GM12878 (cell line): ENCODE results near the gene SYTL4. TPM values are rescaled to one million over a fixed set of nuclear protein-coding genes. Genes with fewer than 3 reads are reported as not detected.

Experiments used
- ATAC-seq: fragments of 200-7000 bp; cut with Tn5 transposase; 3 replicates; pipeline ENCODE4 v1.9.1; 2020; ENCODE audit warnings: mild to moderate bottlenecking, moderate library complexity
- BruUV-seq: library from RNA; stranded (reverse); fragments of 400-500 nt; replicated peaks from 2 replicates; lab custom pipeline; 2021; lab: Mats Ljungman, UMichigan
- CTCF ChIA-PET: fragments of 300-600 bp; sonication (Branson Sonifier 250); formaldehyde crosslinking; extraction: SDS; loops from one replicate; lab custom pipeline; 2021; ENCODE audit warnings: inconsistent platforms; lab: Yijun Ruan, JAX
- POLR2A ChIA-PET: fragments of 350-600 bp; formaldehyde crosslinking; extraction: SDS; loops from one replicate; lab custom pipeline; 2021; ENCODE audit warnings: inconsistent platforms; lab: Charles Lee
- RAD21 ChIA-PET: fragments of 300-600 bp; sonication (Branson Sonifier 250); formaldehyde crosslinking; loops from one replicate; lab custom pipeline; 2023; ENCODE audit warnings: antibody characterized with exemption; ENCODE audit not compliant: unreplicated experiment; lab: Charles Lee
- SMC1A ChIA-PET: fragments of 300-600 bp; sonication (Branson Sonifier 250); formaldehyde crosslinking; loops from one replicate; lab custom pipeline; 2023; ENCODE audit not compliant: unreplicated experiment, uncharacterized antibody; lab: Charles Lee
- DNase-seq: peaks from one replicate; pipeline ENCODE4 v3.0.0-alpha.2; 2011; ENCODE audit warnings: low read depth, low spot score
- FAIRE-seq: peaks from 3 replicates; lab custom pipeline; 2011; peaks lifted over from hg19 to GRCh38; lab: Jason Lieb, UNC
- H2AFZ ChIP-seq: 2 replicates; pipeline ENCODE4 v1.6.0; 2011; ENCODE audit warnings: low read depth, low read length, control low read depth; ENCODE audit not compliant: control insufficient read depth
- H3K27ac ChIP-seq: 2 replicates; pipeline ENCODE4 v1.5.1; 2011; ENCODE audit warnings: control low read depth; ENCODE audit not compliant: control insufficient read depth, insufficient read depth
- H3K27me3 ChIP-seq, 2 experiments: replicated peaks in 1 of 2; 2 replicates each; pipeline versions ENCODE4 v1.6.0 to v1.6.1; 2011; ENCODE audit warnings: low read length in 1 of 2; ENCODE audit not compliant: control insufficient read depth in 2 of 2, insufficient read depth in 2 of 2
- H3K36me3 ChIP-seq, 2 experiments: 2 replicates each; pipeline ENCODE4 v1.5.1; 2011; ENCODE audit warnings: low read length in 1 of 2; ENCODE audit not compliant: control insufficient read depth in 2 of 2, insufficient read depth in 2 of 2
- H3K4me1 ChIP-seq: 2 replicates; pipeline ENCODE4 v1.6.1; 2011; ENCODE audit warnings: mild to moderate bottlenecking, low read length, moderate library complexity, mixed read lengths; ENCODE audit not compliant: control insufficient read depth, insufficient read depth
- H3K4me2 ChIP-seq: 2 replicates; pipeline ENCODE4 v1.6.0; 2011; ENCODE audit warnings: control low read depth; ENCODE audit not compliant: control insufficient read depth, insufficient read depth
- H3K4me3 ChIP-seq: fragments of 200-600 bp; sonication (generic); 2 replicates; pipeline ENCODE4 v1.5.1; 2016
- H3K79me2 ChIP-seq: 2 replicates; pipeline ENCODE4 v1.6.0; 2011; ENCODE audit warnings: low read length; ENCODE audit not compliant: control insufficient read depth, insufficient read depth
- H3K9ac ChIP-seq: 2 replicates; pipeline ENCODE4 v1.8.0; 2011; ENCODE audit warnings: low read length, control low read depth, mixed read lengths; ENCODE audit not compliant: control insufficient read depth, insufficient read depth
- H3K9me3 ChIP-seq: replicated peaks from 3 replicates; pipeline ENCODE4 v1.5.1; 2011; ENCODE audit warnings: mild to moderate bottlenecking, low read length; ENCODE audit not compliant: control insufficient read depth, insufficient read depth
- H4K20me1 ChIP-seq: 2 replicates; pipeline ENCODE4 v1.6.0; 2011; ENCODE audit not compliant: control insufficient read depth, insufficient read depth
- TCF3 ChIP-seq: IDR thresholded peaks from 2 replicates; pipeline ENCODE4 v1.6.1; 2012; ENCODE audit warnings: low read depth, mild to moderate bottlenecking, low read length, borderline replicate concordance; ENCODE audit not compliant: insufficient read depth
- WGBS: methylation state at CpG from one replicate; pipeline ENCODE4 v1.1.6; 2016; ENCODE audit warnings: low lambda C conversion rate; ENCODE audit not compliant: insufficient replicate concordance, insufficient coverage; ENCODE audit errors: missing lambda C conversion rate; 5-methylcytosine and 5-hydroxymethylcytosine counted together
- in situ Hi-C: fragments of 300-500 bp; cut with MboI; formaldehyde crosslinking; loops from 9 replicates; pipeline ENCODE4 v1.14.3; 2018; ENCODE audit warnings: mixed read lengths
- intact Hi-C: fragments of 100-400 bp; cut with micrococcal nuclease; formaldehyde crosslinking; loops from one replicate; pipeline ENCODE4 v1.14.2; 2022; ENCODE audit not compliant: unreplicated experiment
- polyA plus RNA-seq, 11 experiments: library from polyadenylated mRNA; depleted of rRNA in 4 of 11; unstranded in 6 of 11; stranded (reverse) in 5 of 11; fragments of >200 nt; fragmentation: Nextera tagmentation in 4 of 11; fragmentation: Illumina TruSeq in 1 of 11; extraction: Ambion mirVana in 4 of 11; extraction: Trizol in 1 of 11; gene quantifications; 1 replicate in 1 of 11; 2 replicates in 10 of 11; pipeline versions ENCODE4 v1.2.1 to v1.2.3, GENCODE V29; 2011 to 2016; ENCODE audit warnings: inconsistent platforms in 2 of 11, missing spikeins in 2 of 11, low read depth in 1 of 11
- total RNA-seq, 4 experiments: library from RNA; depleted of rRNA in 3 of 4; stranded (reverse); fragments of >200 nt in 3 of 4; fragmentation: Illumina TruSeq in 1 of 4; extraction: Trizol in 1 of 4; gene quantifications; 2 replicates each; pipeline versions ENCODE4 v1.2.1 to v1.2.3, GENCODE V29; 2013 to 2021
- TF ChIP-seq, protein P1 (sequence below): fragments of 150-350 bp; IDR thresholded peaks from 2 replicates; pipeline ENCODE4 v1.6.1; 2014; ENCODE audit warnings: mild to moderate bottlenecking, low read depth, low read length
- TF ChIP-seq, protein P2 (sequence below), 3 experiments: IDR thresholded peaks in 2 of 3; conservative IDR thresholded peaks in 1 of 3; 2 replicates each; pipeline ENCODE4 v1.5.1; 2011; ENCODE audit warnings: low read depth in 3 of 3, low read length in 3 of 3, mild to moderate bottlenecking in 3 of 3, control low read depth in 2 of 3, moderate library complexity in 2 of 3, inconsistent platforms in 1 of 3, mixed read lengths in 1 of 3; ENCODE audit not compliant: control insufficient read depth in 2 of 3, insufficient read depth in 1 of 3; ENCODE audit errors: extremely low read depth in 1 of 3
- TF ChIP-seq, protein P3 (sequence below): IDR thresholded peaks from 2 replicates; pipeline ENCODE4 v1.6.1; 2011; ENCODE audit warnings: borderline replicate concordance, low read depth, mild to moderate bottlenecking, moderate library complexity, mixed read lengths, low read length; ENCODE audit not compliant: insufficient read depth; ENCODE audit errors: extremely low read length

Gene SYTL4
- total and polyA plus RNA-seq, 10 of the 15 experiments (the other 5 are each of a cell fraction or from before 2014, with no cell fraction given): 0.07 to 0.74 (median 0.19) TPM; not detected in 2

DNA sequence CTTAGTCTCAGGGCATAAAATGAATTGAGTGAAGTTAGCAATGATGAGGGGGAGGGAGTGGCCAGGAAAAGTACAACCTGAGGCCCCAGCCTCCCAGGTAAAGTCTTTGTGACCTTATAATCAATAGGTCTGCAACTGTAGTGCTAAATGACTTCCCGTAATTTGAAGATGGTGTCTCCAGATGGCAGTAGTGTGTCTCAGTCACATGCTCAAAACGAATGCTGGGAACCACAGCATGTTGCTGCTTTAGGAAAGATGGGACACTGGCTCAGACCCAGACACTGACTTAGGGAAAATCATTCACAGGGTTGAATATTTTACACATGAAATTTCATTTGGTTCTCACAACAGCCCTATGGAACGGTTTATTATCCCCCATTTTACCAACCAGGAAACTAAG lies 77.7 kb downstream of the SYTL4 start:
- Histone ChIP-seq H3K9me3 (no peaks in the 10 kb centered on the region), H3K27ac (no peak overlapping the region), H4K20me1 (no peaks in the 10 kb centered on the region), H3K79me2 (no peaks in the 10 kb centered on the region), H3K27me3 (no peaks in the 10 kb centered on the region; a peak in 1 of 4 replicates), H3K36me3 (no peaks in the 10 kb centered on the region), H2AFZ (no peak overlapping the region), H3K4me1 (no peaks in the 10 kb centered on the region), H3K9ac (no peak overlapping the region), H3K4me2 (no peak overlapping the region), H3K4me3 (no peak overlapping the region)
- DNase-seq (no peak), FAIRE-seq (no peak), ATAC-seq (0 out of 3 replicates have a peak, but pooled peaks have one; percentile 30)
- ChIA-PET POLR2A (no interaction called here), SMC1A (interaction anchor here (1.3 kb wide), 1 partner anchor 39 kb away, joined by 3 read pairs; no protein-coding TSS in a partner anchor), CTCF (interaction anchor here (1.4 to 2.4 kb wide), 2 partner anchors 17 to 39 kb away, joined by 3 to 9 read pairs; no protein-coding TSS in a partner anchor), RAD21 (no interaction called here)
- no TSS peak for BruUV-seq
- 29% methylated on average over 3 of the region's 3 CpGs for WGBS
- in situ Hi-C loops: no loop called here
- TF ChIP-seq, protein P1, sequence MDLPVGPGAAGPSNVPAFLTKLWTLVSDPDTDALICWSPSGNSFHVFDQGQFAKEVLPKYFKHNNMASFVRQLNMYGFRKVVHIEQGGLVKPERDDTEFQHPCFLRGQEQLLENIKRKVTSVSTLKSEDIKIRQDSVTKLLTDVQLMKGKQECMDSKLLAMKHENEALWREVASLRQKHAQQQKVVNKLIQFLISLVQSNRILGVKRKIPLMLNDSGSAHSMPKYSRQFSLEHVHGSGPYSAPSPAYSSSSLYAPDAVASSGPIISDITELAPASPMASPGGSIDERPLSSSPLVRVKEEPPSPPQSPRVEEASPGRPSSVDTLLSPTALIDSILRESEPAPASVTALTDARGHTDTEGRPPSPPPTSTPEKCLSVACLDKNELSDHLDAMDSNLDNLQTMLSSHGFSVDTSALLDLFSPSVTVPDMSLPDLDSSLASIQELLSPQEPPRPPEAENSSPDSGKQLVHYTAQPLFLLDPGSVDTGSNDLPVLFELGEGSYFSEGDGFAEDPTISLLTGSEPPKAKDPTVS: no peak
- TF ChIP-seq TCF3: no peak
- TF ChIP-seq, protein P2, sequence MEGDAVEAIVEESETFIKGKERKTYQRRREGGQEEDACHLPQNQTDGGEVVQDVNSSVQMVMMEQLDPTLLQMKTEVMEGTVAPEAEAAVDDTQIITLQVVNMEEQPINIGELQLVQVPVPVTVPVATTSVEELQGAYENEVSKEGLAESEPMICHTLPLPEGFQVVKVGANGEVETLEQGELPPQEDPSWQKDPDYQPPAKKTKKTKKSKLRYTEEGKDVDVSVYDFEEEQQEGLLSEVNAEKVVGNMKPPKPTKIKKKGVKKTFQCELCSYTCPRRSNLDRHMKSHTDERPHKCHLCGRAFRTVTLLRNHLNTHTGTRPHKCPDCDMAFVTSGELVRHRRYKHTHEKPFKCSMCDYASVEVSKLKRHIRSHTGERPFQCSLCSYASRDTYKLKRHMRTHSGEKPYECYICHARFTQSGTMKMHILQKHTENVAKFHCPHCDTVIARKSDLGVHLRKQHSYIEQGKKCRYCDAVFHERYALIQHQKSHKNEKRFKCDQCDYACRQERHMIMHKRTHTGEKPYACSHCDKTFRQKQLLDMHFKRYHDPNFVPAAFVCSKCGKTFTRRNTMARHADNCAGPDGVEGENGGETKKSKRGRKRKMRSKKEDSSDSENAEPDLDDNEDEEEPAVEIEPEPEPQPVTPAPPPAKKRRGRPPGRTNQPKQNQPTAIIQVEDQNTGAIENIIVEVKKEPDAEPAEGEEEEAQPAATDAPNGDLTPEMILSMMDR (IDR thresholded peaks at IDR 0.05 in 2 of 3, conservative IDR thresholded peaks at IDR 0.05 in 1 of 3; ENCODE audit: control insufficient read depth in 2 of 3, extremely low read depth in 1 of 3, insufficient read depth in 1 of 3, low read depth in 3 of 3, low read length in 3 of 3): 0 out of 6 replicates have a peak, but pooled peaks of 2 of the 3 experiments have one; percentile 5 to 14
- TF ChIP-seq, protein P3, sequence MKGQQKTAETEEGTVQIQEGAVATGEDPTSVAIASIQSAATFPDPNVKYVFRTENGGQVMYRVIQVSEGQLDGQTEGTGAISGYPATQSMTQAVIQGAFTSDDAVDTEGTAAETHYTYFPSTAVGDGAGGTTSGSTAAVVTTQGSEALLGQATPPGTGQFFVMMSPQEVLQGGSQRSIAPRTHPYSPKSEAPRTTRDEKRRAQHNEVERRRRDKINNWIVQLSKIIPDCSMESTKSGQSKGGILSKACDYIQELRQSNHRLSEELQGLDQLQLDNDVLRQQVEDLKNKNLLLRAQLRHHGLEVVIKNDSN: peak; percentile 13
- intact Hi-C loops: no loop called here
